Prostate gland (tissue), 2 donors: ENCODE data around the gene TOPAZ1. TPM values are rescaled to one million over a fixed set of nuclear protein-coding genes. Genes with fewer than 3 reads are reported as not detected.

Source experiments
- DNase-seq: peaks from one replicate; pipeline ENCODE4 v3.0.0-alpha.2; 2019; ENCODE audit warnings: low spot score
- H3K27ac ChIP-seq, 2 donors: fragments of 200-600 bp; sonication (generic); 2 replicates each; pipeline ENCODE4 v1.5.1; 2017 to 2019
- H3K27me3 ChIP-seq: fragments of 200-600 bp; sonication (generic); replicated peaks from 2 replicates; pipeline ENCODE4 v1.5.1; 2019; ENCODE audit not compliant: insufficient read depth
- H3K36me3 ChIP-seq, 2 donors: fragments of 200-600 bp; sonication (generic); 1 replicate in 1 of 2; 2 replicates in 1 of 2; pipeline versions ENCODE4 v1.5.1 to v1.8.1; 2017 to 2019
- H3K4me1 ChIP-seq: fragments of 200-600 bp; sonication (generic); replicated peaks from 2 replicates; pipeline ENCODE4 v1.5.1; 2019
- H3K4me3 ChIP-seq, 2 donors: fragments of 200-600 bp; sonication (generic); 2 replicates each; pipeline ENCODE4 v1.5.1; 2017 to 2019
- H3K9me3 ChIP-seq: fragments of 200-600 bp; sonication (generic); 2 replicates; pipeline ENCODE4 v1.5.1; 2017
- POLR2A ChIP-seq: fragments of 450-650 bp; IDR thresholded peaks from one replicate; pipeline ENCODE4 v1.6.1; 2016; ENCODE audit warnings: antibody characterized with exemption, mild to moderate bottlenecking
- POLR2AphosphoS5 ChIP-seq: sonication (generic); formaldehyde crosslinking; IDR thresholded peaks from one replicate; pipeline ENCODE4 v1.6.1; 2017; ENCODE audit warnings: antibody characterized with exemption
- WGBS: methylation state at CpG from one replicate; pipeline ENCODE4 v1.1.5; 2018; 5-methylcytosine and 5-hydroxymethylcytosine counted together
- intact Hi-C: fragments of 100-400 bp; cut with DNase I; formaldehyde crosslinking; loops from one replicate; pipeline ENCODE4 v1.14.2; 2022
- total RNA-seq, 2 donors: library from RNA; depleted of rRNA; stranded (reverse); fragments of >200 nt; gene quantifications; one replicate each; pipeline ENCODE4 v1.1.0, GENCODE V29; 2016
- TF ChIP-seq, protein P1 (sequence below), 4 experiments: fragments of 200-600 bp in 2 of 4; fragments of 450-650 bp in 2 of 4; sonication (generic) in 2 of 4; IDR thresholded peaks; 1 replicate in 3 of 4; 2 replicates in 1 of 4; pipeline ENCODE4 v1.5.1; 2016 to 2019; ENCODE audit warnings: antibody characterized with exemption in 4 of 4, mild to moderate bottlenecking in 2 of 4, moderate library complexity in 2 of 4

The TOPAZ1 gene
- total RNA-seq, 2 donors from 2014 or later: 3.4 TPM; not detected in 1

DNA sequence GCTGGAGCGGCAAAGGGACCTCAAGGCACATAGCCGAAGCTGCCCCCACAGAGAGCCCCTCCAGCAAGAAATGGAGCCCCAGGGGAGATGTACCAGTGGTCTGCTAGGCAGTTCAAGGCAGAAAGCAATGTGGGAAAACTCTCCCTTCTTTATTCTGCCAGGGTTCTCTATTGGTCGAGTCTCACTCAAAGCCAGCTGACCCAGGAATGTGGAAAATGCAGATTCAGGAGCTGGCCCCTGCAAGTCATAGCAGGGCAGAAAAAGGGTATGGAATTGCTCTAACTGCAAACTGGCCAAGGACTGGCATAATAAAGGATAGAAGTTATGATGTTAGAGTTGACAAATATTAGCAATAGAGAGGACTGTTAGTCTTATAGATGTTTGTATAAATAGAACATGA is 4.0 kb upstream of the TOPAZ1 start:
- intact Hi-C loops: no loop called here
- Histone ChIP-seq H3K27ac (no peak overlapping the region), H3K27me3 (no peaks in the 10 kb centered on the region), H3K4me3 (no peak overlapping the region), H3K9me3 (no peaks in the 10 kb centered on the region), H3K4me1 (no peaks in the 10 kb centered on the region), H3K36me3 (no peaks in the 10 kb centered on the region)
- no peak for DNase-seq
- TF ChIP-seq POLR2AphosphoS5: peak; percentile 24
- TF ChIP-seq POLR2A: no peak
- TF ChIP-seq, protein P1, sequence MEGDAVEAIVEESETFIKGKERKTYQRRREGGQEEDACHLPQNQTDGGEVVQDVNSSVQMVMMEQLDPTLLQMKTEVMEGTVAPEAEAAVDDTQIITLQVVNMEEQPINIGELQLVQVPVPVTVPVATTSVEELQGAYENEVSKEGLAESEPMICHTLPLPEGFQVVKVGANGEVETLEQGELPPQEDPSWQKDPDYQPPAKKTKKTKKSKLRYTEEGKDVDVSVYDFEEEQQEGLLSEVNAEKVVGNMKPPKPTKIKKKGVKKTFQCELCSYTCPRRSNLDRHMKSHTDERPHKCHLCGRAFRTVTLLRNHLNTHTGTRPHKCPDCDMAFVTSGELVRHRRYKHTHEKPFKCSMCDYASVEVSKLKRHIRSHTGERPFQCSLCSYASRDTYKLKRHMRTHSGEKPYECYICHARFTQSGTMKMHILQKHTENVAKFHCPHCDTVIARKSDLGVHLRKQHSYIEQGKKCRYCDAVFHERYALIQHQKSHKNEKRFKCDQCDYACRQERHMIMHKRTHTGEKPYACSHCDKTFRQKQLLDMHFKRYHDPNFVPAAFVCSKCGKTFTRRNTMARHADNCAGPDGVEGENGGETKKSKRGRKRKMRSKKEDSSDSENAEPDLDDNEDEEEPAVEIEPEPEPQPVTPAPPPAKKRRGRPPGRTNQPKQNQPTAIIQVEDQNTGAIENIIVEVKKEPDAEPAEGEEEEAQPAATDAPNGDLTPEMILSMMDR (IDR thresholded peaks at IDR 0.05): no peak
- 83% methylated on average over 3 of the region's 3 CpGs for WGBS

DNA sequence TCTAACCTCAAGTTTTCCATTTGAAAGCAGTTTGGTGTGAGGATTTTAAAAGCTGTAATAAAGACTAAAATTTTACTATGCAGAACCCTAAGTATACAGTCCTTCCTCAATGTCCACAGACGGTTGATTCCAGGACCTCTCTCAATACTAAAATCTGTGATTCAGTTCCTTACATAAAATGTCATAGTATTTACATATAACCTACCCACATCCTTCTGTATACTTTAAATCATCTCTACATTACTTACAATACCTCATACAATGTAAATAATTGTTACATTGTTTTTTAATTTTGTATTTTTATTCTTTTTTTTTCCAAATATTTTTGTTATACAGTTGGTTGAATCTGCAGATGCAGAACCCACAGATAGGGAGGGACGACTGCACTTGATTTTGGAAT is 2.8 kb upstream of the TOPAZ1 start:
- no peaks in the 10 kb centered on the region for H3K27me3 ChIP-seq
- WGBS: 17% methylated on average over 2 of the region's 2 CpGs
- no peak for DNase-seq
- H3K36me3 ChIP-seq: no peaks in the 10 kb centered on the region
- TF ChIP-seq, protein P1 (IDR thresholded peaks at IDR 0.05): no peak
- TF ChIP-seq POLR2A: no peak
- TF ChIP-seq POLR2AphosphoS5: no peak
- no peaks in the 10 kb centered on the region for H3K4me1 ChIP-seq
- no peaks in the 10 kb centered on the region for H3K9me3 ChIP-seq
- H3K4me3 ChIP-seq: no peak overlapping the region
- intact Hi-C loops: no loop called here
- no peak overlapping the region for H3K27ac ChIP-seq

DNA sequence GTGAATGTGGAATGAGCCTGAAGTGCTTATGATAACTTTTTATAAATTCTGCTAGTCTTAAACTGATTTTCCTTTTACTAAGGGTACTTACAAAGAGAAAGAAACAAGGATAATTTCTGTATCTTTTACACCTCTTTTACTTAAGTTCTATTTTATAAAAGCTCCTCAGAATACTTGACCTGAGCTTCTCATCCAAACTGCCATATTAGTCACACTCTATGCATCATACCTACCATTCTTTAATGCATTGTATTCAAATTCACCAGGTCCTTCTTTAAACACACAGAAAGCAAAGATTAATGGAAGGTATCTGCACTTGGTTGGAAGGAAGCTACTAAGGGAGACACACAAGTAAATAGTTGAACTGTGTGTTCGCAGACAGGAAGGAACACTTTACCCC is 1.6 kb upstream of the TOPAZ1 start:
- 91% methylated on average over 1 of the region's 1 CpG for whole genome bisulfite sequencing
- no peak overlapping the region for H3K4me3 ChIP-seq
- TF ChIP-seq, protein P1 (IDR thresholded peaks at IDR 0.05): no peak
- TF ChIP-seq POLR2AphosphoS5 (no peak), POLR2A (no peak)
- no peaks in the 10 kb centered on the region for H3K9me3 ChIP-seq
- no peak for DNase-seq
- no peaks in the 10 kb centered on the region for H3K4me1 ChIP-seq
- no peaks in the 10 kb centered on the region for H3K27me3 ChIP-seq
- H3K27ac ChIP-seq: no peak overlapping the region
- no peaks in the 10 kb centered on the region for H3K36me3 ChIP-seq
- intact Hi-C loops: no loop called here

DNA sequence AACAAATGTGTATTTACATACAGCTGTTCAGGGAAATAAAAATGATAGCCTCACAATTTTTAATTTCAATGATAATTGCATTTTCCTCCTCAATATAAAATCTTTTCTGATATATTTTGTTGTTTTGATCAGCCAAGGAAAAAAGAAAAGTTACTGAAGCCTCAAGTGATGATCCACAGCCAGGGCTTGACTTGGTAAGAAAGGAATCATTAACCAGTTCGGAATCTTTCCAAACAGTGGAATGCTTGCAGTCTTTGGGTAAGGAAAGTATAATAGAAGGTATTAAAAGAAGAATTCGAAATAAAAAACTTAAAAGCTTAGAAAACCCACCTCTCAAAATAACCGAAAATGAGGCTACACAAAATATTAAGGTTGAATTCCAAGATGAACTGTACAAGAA is 1.0 kb downstream of the TOPAZ1 start:
- no peaks in the 10 kb centered on the region for H3K4me1 ChIP-seq
- TF ChIP-seq, protein P1 (IDR thresholded peaks at IDR 0.05): no peak
- TF ChIP-seq POLR2A (no peak), POLR2AphosphoS5 (no peak)
- intact Hi-C loops: no loop called here
- no peaks in the 10 kb centered on the region for H3K9me3 ChIP-seq
- H3K27ac ChIP-seq: no peak overlapping the region
- 82% methylated on average over 3 of the region's 3 CpGs for WGBS
- no peaks in the 10 kb centered on the region for H3K36me3 ChIP-seq
- H3K4me3 ChIP-seq: no peak overlapping the region
- no peak for DNase-seq
- H3K27me3 ChIP-seq: no peaks in the 10 kb centered on the region

DNA sequence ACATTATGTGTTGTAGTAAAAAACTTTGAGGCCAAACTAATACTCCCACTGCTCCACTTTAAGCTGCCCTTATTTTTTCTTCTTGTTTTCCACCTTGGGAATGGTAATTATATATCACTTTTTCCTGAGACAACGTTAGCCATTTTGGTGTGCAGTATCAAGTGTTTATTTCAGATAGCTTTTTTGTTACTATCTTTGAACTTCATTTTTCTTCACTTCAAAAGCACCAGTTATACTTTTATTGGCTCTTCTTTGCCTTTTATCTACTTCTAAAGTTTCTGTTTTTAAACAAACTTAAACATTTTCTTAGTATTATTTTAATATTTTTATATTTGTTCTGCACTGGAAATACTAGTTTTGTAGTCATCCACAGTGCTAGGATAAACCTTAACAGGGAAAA is 6.5 kb downstream of the TOPAZ1 start:
- H3K9me3 ChIP-seq: no peaks in the 10 kb centered on the region
- no peak for DNase-seq
- no peak overlapping the region for H3K27ac ChIP-seq
- no peaks in the 10 kb centered on the region for H3K4me1 ChIP-seq
- 88% methylated on average over 1 of the region's 1 CpG for WGBS
- H3K27me3 ChIP-seq: no peaks in the 10 kb centered on the region
- intact Hi-C loops: no loop called here
- H3K36me3 ChIP-seq: no peaks in the 10 kb centered on the region
- TF ChIP-seq POLR2A (no peak), POLR2AphosphoS5 (no peak)
- TF ChIP-seq, protein P1 (IDR thresholded peaks at IDR 0.05): no peak
- H3K4me3 ChIP-seq: no peak overlapping the region
